Central memory CD4-positive, alpha-beta T cell (primary cell): ENCODE data around the gene CUEDC1.
"Not testable (repeated sequence)": the region's sequence is repeated elsewhere in the genome, so short reads cannot be mapped to it uniquely, and the experiment has no call there.

Experiments used
- DNase-seq: peaks from one replicate; pipeline ENCODE4 v3.0.0; 2022

CUEDC1 gene

DNA sequence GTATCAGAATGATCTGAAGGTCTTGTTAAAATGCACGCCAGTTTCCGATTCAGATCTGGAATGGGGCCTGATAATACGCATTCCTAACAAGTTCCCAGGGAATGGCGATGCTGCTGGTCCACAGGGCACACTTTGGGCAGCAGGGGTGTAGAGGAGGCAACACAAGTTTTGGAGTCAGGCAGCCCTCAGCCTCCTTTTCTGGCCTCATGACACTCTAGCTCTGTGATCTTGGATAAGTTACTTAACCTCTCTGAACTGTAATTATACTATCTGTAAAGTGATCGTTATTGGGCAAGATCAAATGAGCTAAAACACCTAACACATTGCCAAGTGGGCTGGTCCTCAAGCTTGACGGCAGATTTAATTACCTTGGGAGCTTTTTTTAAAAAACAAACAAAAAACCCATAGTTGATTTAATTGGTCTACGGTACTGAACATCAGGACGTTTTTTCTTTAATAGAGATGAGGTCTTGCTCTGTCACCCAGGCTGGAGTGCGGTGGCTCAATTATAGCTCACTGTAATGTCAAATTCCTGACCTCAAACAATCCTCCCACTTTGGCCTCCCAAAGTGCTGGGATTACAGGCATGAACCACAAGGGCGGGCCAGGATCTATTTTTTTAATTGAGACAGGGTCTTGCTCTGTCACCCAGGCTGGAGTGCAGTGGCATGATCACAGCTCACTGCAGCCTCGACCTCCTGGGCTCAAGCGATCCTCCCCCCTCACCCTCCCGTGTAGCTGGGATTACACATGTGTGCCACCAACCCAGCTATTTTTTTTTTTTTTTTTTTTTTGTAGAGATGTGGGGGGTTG is 95.4 kb downstream of the CUEDC1 start:
- no peak for DNase-seq

DNA sequence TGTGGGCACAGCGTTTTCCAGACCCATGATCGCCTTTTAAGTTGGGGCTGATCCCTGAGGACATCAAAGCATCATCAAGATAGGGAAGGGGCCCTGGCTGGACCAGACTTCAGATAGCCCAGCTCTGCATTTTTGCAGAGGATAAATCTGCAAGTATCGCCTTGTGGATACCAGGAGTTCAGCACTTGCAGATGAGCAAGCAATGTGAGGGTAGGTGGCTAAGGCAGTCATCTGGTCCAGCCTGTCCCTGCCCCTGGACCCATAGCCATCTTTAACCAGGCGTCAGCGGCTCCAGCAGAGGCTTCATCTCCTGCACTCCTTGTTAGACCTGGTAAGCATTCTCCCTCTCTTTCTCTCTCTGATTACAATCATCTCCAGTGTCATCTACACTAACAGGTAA is 96.4 kb downstream of the CUEDC1 start:
- DNase-seq, result no peak

DNA sequence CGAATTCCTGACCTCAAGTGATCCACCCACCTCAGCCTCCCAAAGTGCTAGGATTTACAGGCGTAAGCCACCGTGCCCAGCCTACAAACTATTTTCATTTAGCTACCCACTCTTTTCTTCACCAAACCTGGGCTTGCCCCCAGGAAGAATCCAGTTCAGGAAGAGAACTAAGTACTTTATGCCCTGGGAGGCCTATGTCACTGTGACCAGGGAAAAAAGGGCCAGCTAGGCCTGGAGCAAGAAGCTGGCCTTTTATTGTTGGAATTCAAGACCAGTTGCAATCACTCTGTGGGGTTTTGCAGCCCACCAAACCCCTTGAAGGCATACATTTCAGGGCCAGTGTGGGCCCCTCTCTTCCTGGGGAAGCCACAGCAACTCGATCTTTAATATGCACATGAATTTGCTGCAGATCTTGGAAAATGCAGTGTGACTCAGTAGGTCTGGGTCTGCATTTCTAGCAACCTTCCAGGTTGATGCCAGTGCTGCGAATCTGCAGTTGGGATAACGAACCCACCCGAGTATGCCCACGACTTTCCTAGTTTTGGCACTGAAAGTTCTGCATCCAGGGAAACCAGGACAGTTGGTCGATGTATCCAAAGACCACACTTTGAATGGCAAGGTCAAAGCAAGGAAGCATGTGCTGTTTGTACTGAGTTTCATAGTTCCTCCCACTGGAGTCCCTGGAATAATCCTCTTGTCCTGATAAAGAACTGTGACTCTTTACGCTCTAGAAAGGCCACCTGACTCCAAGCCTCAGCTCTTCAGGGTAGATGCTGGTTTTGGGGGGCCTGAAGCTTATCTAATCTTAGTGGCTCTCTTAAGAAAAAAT is 98.2 kb downstream of the CUEDC1 start:
- DNase-seq, result no peak

DNA sequence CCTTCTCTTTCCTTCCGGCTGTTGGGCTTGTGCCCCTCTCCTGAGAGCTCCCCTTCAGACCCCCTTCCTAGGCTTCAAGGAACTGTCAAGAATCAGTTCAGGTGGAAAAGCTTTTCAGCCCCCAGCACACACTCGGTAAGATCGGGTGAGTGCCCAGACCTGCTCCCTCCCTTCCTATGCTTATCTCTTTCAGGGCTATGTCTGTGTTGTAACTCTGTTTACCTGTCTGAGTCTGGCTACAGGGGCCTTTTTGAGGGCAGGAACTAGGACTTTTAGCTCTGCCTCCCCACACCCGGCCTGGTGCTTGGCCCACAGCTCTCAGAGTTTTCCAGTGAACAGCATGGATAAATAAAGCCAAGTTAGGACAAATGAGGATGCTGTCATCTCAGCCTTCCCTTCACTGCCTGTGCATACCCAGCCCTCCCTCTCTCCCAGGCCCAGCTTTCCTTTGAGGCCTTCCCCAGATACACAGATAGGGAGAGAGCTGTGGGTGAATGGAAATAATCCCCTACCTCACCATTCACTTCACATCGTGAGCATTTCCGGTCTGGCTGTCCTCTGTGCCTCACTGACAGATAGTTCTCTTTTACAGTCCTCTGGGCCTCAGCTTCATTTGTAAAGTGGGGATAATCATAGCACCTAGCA is 99.7 kb downstream of the CUEDC1 start:
- no peak for DNase-seq

DNA sequence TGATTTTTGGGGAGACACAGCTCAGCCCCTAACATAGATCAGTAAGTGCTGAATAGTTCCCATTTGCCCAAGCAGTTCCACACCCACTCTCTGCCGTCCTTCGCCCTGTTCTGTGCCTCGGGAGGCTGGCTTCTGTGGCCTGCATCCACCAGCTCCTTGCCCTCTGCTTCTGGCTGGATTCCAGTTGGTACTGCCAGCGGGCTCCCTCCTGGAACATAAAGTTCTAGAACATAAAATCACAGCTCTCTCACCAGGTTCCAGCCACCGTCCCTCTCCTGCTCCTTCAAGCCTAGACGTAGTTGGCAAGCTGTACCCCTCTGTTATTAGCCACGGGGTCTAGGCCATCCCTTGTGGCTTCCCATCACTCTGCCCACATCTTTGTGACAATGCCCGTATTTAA is 101.5 kb downstream of the CUEDC1 start:
- DNase-seq, result no peak

DNA sequence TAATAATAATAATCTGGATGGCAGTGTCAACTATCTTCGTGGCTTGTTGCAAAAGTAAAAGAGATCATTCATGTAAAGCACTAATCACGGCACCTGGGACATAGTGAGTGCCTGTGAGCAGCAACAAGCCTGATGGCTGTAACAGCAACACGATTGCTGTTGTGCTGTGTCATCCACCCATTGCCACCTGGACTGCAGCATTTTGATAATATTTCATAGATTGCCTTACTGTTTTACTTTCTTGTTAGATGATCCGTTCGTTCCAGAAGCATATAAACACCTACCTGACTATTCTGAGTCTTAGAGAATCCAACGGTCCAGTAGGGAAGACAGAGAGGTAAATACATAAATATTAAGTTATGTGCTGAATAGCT is 102.3 kb downstream of the CUEDC1 start:
- DNase-seq, result no peak

DNA sequence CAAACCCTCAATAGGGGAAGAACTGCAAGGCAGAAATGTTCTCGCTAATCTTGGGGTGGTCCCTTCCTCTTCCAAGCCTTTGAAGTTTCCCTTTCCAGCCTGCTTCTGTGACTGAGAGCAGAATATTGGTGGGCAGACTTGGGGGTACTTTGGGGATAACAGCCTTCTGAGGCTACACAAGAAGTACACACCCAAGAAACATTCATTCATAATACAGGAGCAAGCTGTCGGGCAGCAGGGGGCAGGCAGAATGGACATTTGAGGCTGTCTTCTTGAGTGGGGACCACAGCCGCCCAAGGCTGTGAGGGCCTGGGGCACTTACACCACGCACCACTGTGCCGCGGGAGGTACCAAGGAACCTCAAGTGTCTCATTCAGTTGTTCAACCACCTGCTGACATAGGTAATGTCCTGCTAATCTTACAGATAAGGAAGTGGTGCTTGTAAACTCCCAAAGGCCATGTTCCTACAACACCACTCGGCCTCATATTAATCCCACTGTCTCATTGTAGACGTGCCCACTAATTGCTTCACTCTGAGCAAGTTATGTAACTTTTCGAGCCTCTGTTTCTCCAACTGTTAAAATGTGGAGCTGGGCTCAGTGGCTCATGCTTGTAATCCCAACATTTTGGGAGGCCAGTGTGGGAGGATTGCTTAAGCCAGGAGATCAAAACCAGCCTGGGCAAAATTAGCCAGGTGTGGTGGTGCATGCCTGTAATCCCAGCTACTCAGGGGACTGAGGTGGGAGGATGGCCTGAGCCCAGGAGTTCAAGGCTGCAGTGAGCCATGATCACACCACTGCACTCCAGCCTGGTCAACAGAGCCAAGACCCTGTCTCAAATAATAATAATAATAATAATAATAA is 102.9 kb downstream of the CUEDC1 start:
- DNase-seq, result no peak

DNA sequence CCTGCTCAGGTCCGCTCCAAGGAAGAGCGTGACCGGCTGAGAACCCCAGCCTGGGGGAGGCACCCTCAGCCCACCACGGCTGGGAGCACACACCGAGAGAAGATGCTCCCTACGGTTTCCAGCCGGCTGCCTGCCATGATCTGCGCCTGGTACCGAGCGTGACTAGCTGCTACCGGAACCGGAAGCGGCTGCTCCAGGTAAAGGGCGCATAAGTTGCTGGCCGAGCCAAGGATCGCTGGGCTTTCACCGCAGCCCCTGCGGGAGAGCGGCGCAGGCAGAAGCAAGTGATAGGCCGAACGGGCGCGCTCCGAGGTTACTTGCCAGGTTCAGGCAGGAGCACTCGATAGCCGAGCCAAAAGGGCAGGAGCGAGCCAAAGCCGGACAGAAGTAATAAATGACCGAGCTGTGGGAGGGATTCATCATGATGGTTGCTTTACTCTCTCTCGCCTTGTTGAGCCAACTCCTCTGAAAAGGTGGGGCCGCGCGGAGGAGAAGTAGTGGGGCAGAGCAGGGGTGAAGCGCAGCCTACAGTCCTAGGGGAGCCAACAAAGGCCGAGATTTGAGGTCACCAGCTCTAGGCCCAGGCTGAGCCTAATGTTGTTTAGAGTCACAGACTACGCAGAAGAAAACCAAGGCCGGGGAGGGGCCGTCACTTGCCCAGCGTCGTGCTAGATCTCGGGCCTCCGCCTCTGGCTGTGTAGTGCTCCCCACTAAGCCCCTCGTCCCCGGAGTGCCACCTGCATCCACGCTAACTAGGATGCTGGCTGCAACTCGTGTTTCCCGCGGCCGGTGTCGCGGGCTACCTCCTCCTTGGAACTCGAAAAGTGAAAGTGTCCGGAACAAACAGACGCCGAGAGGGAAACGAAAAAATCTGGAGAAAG is 105.1 kb downstream of the CUEDC1 start, which contains the start of gene MRPS23:
Gene MRPS23, minus strand, starts transcription at position 171 of the 881 bp plus-strand sequence. Its CDS starts 34 bp downstream, at position 137.
- peak; percentile 96 for DNase-seq

DNA sequence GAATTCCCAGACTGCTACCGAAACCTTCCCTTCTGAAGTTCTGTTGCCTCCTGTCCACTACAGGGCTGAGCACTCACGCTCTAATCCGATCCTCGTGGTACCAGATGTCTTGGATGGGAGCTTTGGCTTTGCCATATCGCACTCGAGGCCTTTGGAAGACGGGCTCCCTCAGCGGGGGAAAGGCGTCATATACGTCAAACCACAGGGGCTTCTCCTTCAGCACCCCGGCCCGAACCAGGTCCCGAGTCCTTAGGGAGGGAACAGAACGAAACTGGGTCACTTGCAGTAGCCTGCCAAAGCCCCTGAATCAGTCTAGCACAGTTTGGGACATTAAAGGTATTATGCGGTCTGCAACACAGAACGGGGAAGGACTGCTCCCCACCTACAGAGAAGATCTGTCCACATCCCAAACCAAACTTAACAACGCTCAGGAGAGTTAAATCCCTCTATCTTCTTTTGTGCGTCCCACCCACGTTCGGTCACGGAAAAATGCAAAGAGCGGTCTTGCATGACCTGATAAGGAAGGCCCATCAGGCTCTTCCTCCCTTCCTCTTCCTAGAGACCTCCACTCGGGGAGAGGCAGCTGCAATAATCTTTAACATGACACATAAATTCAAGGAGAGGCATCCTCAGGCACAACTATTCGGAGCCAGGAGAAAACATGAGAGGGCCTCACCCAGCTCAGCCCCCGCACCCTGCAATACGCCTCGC is 105.9 kb downstream of the CUEDC1 start:
- DNase-seq, result no peak

DNA sequence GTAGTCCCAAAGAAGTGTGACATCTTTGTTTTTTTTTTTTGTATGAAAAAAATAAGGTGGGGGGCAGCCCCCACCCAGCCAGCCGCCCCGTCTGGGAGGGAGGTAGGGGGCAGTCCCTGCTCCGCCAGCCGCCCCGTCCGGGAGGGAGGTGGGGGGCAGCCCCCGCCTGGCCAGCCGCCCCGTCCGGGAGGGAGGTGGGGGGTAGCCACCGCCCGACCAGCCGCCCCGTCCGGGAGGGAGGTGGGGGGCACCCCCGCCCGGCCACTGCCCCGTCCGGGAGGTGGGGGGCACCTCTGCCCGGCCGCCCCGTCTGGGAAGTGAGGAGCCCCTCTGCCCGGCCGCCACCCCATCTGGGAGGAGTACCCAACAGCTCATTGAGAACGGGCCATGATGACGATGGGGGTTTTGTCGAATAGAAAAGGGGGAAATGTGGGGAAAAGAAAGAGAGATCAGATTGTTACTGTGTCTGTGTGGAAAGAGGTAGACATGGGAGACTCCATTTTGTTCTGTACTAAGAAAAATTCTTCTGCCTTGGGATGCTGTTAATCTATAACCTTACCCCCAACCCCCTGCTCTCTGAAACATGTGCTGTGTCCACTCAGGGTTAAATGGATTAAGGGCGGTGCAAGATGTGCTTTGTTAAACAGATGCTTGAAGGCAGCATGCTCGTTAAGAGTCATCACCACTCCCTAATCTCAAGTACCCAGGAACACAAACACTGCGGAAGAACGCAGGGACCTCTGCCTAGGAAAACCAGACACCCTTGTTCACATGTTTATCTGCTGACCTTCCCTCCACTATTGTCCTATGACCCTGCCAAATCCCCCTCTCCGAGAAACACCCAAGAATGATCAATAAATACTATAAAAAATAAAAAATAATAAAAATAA is 108.9 kb downstream of the CUEDC1 start:
- DNase-seq, result not testable (repeated sequence)

DNA sequence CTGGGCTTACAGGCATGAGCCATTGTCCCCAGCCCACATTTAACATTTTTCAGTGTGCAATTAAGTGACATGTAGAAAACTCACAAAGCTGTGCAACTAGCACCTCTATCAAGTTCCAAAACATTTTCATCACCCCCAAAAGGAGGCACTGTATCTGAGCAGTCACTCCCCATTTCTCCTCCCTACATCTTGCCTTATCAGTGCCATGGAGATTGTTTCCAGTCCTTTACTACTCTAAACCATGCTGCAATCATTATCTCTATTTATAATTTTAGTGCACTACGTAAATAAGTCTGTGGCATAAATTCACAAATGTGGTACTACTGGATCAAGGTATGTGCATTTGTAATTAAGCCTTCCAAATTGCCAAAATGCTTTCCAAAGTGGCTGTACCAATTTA is 112.9 kb downstream of the CUEDC1 start:
- DNase-seq, result no peak

DNA sequence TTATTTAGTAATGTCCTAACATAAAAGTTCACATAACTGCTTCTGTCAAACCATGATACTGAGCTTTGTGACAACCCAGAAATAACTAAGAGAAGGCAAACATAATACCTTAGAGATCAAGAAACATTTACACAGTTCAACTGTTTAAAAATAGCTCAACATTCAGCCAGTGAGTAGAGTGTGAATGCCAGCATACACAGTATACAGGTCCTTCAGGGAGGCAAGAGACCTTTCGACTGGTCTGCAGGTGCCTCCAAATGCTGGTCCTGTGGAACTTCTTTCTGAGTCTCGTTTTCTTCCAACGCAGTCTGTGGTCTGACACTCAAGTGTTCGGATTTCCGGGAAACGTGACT is 115.7 kb downstream of the CUEDC1 start:
- no peak for DNase-seq

DNA sequence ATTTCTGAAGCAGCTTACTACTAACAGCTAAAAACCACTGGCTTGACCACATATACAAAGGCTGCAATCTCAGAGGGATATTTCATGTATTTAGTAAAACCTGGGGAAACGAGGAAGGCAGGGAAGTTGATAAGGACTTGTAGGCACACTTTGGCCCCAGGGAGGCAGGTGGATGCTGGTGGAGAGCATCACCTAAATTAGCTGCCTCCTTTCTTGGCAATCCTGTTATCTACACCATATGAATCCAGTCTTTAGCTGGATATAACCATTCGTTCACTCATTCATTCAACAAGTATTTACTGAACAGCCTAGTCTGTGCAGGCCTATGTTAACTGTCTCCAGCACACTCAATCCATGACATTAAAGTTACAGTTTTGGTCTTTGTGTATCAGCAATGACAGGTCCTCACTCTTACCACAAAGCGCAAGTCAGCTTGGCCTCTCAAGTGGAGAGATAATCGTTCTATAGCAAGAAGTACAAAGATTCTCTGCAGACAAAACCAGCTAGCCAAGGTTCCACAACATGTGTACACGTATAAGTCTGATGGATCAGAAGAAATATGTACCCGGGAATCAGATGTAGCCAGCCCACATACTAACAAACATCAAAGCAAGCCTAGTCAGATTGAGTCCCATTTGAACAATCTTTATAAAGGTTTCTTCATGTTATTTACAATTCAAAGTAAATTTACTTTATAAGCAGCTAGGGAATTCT is 116.2 kb downstream of the CUEDC1 start:
- no peak for DNase-seq

DNA sequence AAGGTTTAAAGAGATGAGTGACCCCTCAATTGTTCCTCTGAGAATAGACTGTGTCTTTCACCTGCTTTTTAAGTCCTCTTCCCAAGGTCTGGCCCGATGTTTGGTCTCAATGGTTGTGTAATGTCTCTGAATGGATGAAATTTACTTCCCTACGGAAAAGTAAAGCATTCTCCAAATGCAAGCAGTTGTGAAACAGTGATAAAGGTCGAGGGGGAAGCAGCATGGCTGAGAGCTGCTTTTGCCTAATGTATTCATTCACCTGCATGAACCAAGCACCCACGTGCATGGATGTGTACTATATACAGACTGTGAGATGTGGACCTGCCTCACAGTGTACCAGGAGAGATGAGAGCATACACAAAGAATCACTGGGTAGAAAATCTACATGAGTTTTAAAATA is 116.8 kb downstream of the CUEDC1 start:
- DNase-seq, result no peak

DNA sequence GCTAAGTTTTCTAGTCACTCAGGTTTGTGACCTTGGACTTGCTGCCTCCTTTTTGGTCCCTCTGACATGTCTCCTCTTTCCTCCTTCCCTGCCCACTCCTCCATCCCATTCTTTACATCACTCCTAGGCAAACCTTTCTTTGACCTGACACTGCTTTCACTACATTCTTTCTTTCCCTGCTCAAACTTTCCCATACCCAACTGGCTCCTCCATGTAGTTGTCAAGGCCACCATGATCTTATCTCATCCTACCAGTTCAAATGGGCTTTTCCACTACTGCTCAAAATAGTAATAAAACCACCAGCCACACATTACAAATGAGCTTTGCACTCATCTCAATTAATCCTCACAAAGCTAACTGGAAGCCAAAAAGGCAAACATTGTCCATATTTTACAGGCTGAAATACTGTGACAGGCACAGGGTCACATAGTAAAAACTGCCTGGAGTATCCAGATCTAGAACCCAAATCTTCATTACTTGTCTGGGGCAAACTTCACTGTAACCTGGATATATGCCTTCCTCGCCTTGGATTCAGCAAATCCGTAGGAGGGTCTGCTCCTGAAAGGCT is 119.8 kb downstream of the CUEDC1 start:
- no peak for DNase-seq

DNA sequence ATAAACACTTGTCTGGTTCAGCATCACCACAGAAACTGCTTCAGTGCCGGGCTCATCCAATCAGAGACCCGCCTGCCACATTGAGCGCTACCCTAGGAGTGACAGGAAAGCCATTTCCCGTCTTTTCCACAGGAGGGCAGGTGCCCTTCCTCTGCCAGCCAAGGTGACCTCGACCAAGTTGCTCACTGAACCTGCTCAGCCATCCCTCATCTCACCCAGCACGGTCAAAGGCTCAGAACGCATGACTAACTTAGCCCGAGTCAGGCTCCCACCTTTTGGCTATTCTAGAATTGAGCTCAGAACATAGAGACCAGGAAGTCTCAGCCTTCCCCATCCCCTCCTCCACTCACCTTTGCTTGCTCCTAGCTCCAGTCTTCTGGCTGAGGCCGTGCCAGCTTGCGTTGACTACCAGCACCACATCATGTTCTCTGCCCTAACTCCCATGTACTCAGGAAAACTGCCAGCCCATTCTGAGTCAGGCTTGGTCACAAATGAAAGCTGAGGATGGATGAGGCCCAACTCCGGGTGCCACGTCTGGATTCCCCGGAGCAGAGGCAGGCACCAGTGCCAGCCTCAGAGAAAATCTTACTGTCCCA is 121.0 kb downstream of the CUEDC1 start:
- DNase-seq, result no peak

DNA sequence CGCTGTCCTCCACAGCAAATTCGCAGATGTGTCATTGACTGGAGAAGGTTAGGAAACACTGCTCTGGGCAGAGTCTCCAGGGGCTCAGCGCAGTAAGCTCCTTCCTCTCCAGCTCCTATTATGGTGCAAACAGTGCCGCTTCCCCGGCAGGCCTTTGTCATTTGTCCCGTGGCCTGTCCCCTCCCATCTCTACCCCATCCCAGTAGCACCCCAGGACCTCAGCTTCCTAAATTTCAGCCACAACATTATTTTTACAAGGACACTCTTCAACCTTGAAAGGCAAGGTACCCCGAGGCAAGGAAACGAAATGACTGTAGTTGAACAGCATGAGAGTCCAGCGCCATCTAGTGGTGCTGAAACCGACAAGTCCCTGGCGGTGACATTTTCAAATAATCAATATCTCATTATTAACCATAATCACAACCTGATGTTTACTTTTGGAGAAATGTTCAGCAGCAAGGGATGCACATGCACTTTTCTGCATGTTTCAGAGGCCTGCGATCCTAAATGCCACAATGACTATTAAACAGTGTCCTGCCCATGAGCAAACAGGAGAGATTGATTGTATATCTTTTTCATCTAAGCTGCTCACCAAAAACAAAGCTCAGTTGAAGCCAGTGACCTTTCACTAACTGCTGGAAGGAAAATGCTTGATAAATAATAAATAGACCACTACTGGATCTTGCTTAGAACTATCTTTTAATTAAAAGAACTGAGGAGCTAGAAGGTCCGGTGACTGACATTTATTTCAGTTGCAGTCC is 121.9 kb downstream of the CUEDC1 start:
- DNase-seq, result peak; percentile 52
